ENCODE data around the gene ZNF232. TPM values are rescaled to one million over a fixed set of nuclear protein-coding genes. Genes with fewer than 3 reads are reported as not detected.
"Not testable (repeated sequence)": the region's sequence is repeated elsewhere in the genome, so short reads cannot be mapped to it uniquely, and the experiment has no call there.

Gene ZNF232
- total and polyA plus RNA-seq, 4 donors: 8.7 to 29.5 (median 14.5) TPM

DNA sequence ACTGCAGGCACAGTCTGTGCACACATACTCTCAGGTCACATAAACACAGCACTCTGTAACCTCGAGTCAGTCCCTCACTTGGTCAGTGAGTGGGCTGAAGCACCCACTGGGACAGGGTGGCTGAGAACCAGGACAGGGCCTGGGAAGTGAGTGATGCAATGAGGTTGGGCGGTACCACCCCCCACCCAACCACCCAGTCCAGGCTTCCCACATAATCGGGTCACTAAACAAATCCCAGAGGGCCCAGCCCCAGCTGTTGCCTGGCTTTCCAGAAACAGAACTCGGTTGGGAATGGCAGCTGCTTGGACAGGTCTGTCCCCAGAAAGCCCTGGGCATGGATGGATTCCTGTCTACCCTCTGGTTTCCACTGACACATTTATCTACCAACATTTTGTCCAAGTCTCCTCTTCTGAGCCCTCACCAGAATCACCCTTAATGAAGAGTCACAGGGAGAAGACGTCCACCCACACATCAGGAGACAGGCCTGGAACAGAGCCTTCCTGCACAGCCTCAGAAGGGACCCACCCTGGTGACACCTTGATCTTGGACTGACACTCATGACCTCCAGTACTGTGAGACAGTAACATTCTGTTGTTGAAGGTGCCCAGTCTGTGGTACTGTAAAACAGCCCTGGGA lies 12.6 kb upstream of the ZNF232 start:
- not testable (repeated sequence) for DNase-seq (ENCODE audit: low read depth in 4 of 6, low spot score in 6 of 6); H3K4me3 ChIP-seq (ENCODE audit: low read depth, low read length); H3K36me3 ChIP-seq (ENCODE audit: control insufficient read depth, insufficient read depth, low read length); H3K27ac ChIP-seq (ENCODE audit: low read depth, low read length); H3K9me3 ChIP-seq (ENCODE audit: control insufficient read depth, insufficient read depth, low read length)
- WGBS (ENCODE audit: insufficient coverage): 87% methylated on average over 4 of the region's 5 CpGs
- peaks cover 10% of the 10 kb centered on the region for H3K4me1 ChIP-seq (ENCODE audit: control insufficient read depth, insufficient read depth, low read length)
- peaks cover 13% of the 10 kb centered on the region for H3K27me3 ChIP-seq (ENCODE audit: control insufficient read depth, insufficient read depth, low read length)

GRCh38 chr17:5123343-5124124 lies 11.9 kb upstream of the ZNF232 start:
- peaks cover 10% of the 10 kb centered on the region for H3K4me1 ChIP-seq (ENCODE audit: control insufficient read depth, insufficient read depth, low read length)
- no peaks in the 10 kb centered on the region for H3K9me3 ChIP-seq (ENCODE audit: control insufficient read depth, insufficient read depth, low read length)
- H3K4me3 ChIP-seq (ENCODE audit: low read depth, low read length): no peak overlapping the region
- WGBS (ENCODE audit: insufficient coverage): 44% methylated on average over 39 of the region's 53 CpGs
- no peak overlapping the region for H3K27ac ChIP-seq (ENCODE audit: low read depth, low read length)
- H3K27me3 ChIP-seq (ENCODE audit: control insufficient read depth, insufficient read depth, low read length): peaks cover 13% of the 10 kb centered on the region
- DNase-seq (ENCODE audit: low read depth in 4 of 6, low spot score in 6 of 6): no peak
- no peaks in the 10 kb centered on the region for H3K36me3 ChIP-seq (ENCODE audit: control insufficient read depth, insufficient read depth, low read length)

DNA sequence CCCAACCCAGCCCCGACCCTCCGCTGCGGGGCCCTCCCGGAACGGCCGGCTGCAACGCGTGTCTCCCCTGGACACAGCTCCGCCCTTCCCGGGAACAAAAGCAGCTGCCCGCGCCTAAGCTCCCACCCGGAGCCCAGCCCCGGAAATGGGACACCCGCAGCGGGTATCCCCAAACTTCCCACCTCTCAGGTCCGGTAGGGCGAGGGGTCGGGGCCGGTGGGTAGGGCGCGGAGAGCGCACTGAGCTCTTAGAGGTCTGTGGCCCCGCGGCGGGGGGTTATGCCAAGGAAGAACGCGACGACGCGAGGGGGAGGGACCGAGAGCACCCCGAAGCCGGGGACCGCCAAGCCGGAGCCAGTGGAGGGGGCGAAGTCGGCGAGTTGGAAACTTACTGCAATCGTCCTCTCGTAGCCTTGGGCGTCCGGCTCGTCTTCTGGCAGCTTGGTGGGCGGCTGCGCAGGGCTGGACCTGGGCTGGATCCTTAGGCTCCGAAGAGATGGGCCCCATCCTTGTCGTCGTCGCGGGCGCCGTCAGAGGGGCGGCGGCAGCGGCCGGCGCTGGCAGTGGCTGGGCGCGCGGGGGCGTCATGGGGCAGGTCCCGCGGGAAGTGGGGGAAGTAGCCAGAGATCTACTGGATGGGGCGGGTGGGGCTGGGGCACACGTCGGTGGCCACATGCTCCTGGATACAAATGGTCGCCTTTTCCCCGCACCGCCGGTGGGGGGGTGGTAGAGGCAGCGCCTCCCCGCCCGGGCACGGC lies 11.1 kb upstream of the ZNF232 start:
- peak in 2 of 6 donors; percentile 15 to 54 for DNase-seq (ENCODE audit: low read depth in 4 of 6, low spot score in 6 of 6)

DNA sequence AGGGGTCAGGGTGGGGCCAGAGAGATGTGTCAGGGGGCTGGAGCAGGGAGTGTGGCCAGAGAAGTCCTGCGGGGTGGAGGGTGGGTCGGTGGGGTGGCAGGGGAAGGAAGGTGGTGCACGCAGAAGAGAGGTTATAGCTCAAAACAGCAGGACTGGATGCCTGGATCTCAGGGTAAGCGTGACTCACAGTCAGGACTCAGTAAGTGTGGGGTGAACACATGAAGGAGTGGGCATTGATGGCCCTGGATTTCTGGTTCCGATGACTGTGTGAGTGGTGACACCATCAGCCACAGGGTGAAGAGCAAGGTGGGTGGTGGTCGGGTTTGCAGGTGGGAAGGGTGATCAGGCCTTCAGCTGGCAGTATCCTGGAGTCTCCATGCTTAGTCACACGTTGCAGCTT lies 10.4 kb upstream of the ZNF232 start:
- peaks cover 24% of the 10 kb centered on the region for H3K27me3 ChIP-seq (ENCODE audit: control insufficient read depth, insufficient read depth, low read length)
- WGBS (ENCODE audit: insufficient coverage): 77% methylated on average over 7 of the region's 7 CpGs
- H3K4me1 ChIP-seq (ENCODE audit: control insufficient read depth, insufficient read depth, low read length): peaks cover 10% of the 10 kb centered on the region
- DNase-seq (ENCODE audit: low read depth in 4 of 6, low spot score in 6 of 6); H3K27ac ChIP-seq (ENCODE audit: low read depth, low read length); H3K36me3 ChIP-seq (ENCODE audit: control insufficient read depth, insufficient read depth, low read length); H3K4me3 ChIP-seq (ENCODE audit: low read depth, low read length); H3K9me3 ChIP-seq (ENCODE audit: control insufficient read depth, insufficient read depth, low read length): not testable (repeated sequence)

More for the DNA sequence above, 11.1 kb upstream of the ZNF232 start:
- no peak overlapping the region for H3K27ac ChIP-seq (ENCODE audit: low read depth, low read length)
- H3K27me3 ChIP-seq (ENCODE audit: control insufficient read depth, insufficient read depth, low read length): peaks cover 20% of the 10 kb centered on the region
- WGBS (ENCODE audit: insufficient coverage): under 1% methylated on average over 69 of the region's 75 CpGs
- peak overlapping the region; percentile 65 for H3K4me3 ChIP-seq (ENCODE audit: low read depth, low read length)
- H3K4me1 ChIP-seq (ENCODE audit: control insufficient read depth, insufficient read depth, low read length): peaks cover 10% of the 10 kb centered on the region
- no peaks in the 10 kb centered on the region for H3K36me3 ChIP-seq (ENCODE audit: control insufficient read depth, insufficient read depth, low read length)
- no peaks in the 10 kb centered on the region for H3K9me3 ChIP-seq (ENCODE audit: control insufficient read depth, insufficient read depth, low read length)

DNA sequence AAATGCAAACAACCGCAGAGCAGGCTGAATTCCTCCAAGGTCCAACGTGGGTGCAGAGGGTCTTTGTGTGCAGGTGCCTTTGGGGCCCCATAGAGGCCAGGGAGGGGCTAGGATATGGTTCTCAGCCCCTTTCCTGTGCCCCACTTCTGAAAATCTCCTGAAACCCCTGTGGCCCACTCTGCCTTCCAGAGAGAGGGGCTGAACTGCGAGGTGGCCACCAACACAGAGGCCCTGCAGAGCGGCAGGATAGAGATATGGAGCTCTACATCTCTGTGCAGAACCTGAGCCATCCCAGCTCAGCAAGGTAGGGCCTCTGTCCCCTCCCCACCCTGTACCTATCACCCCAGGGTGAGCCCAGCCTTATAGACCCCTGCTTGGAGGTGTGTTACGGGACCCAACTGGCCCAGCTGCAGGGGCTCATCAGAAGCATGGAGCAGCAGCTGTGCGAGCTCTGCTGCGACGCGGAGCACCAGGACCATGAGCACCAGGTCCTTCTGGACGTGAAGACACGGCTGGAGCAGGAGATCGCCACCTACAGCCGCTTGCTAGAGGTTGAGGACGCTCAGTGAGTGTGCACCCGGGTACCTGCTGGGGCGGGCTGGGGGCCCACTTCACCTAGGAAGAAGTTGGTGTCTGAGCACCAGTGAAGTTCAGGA lies 9.6 kb upstream of the ZNF232 start:
- Histone ChIP-seq H3K27ac (ENCODE audit: low read depth, low read length) (no peak overlapping the region), H3K4me3 (ENCODE audit: low read depth, low read length) (no peak overlapping the region), H3K4me1 (ENCODE audit: control insufficient read depth, insufficient read depth, low read length) (peaks cover 13% of the 10 kb centered on the region), H3K36me3 (ENCODE audit: control insufficient read depth, insufficient read depth, low read length) (no peaks in the 10 kb centered on the region), H3K27me3 (ENCODE audit: control insufficient read depth, insufficient read depth, low read length) (peaks cover 32% of the 10 kb centered on the region), H3K9me3 (ENCODE audit: control insufficient read depth, insufficient read depth, low read length) (no peaks in the 10 kb centered on the region)
- WGBS (ENCODE audit: insufficient coverage): 93% methylated on average over 14 of the region's 16 CpGs
- DNase-seq (ENCODE audit: low read depth in 4 of 6, low spot score in 6 of 6): no peak

- not testable (repeated sequence) for H3K4me3 ChIP-seq (ENCODE audit: low read depth, low read length); DNase-seq (ENCODE audit: low read depth in 4 of 6, low spot score in 6 of 6); H3K36me3 ChIP-seq (ENCODE audit: control insufficient read depth, insufficient read depth, low read length); H3K9me3 ChIP-seq (ENCODE audit: control insufficient read depth, insufficient read depth, low read length); H3K27ac ChIP-seq (ENCODE audit: low read depth, low read length)
- peaks cover 39% of the 10 kb centered on the region for H3K27me3 ChIP-seq (ENCODE audit: control insufficient read depth, insufficient read depth, low read length)
- H3K4me1 ChIP-seq (ENCODE audit: control insufficient read depth, insufficient read depth, low read length): peaks cover 20% of the 10 kb centered on the region
- 96% methylated on average over 6 of the region's 6 CpGs for WGBS (ENCODE audit: insufficient coverage)
These were observed 8.9 kb upstream of the ZNF232 start for GRCh38 chr17:5120436-5121185.

DNA sequence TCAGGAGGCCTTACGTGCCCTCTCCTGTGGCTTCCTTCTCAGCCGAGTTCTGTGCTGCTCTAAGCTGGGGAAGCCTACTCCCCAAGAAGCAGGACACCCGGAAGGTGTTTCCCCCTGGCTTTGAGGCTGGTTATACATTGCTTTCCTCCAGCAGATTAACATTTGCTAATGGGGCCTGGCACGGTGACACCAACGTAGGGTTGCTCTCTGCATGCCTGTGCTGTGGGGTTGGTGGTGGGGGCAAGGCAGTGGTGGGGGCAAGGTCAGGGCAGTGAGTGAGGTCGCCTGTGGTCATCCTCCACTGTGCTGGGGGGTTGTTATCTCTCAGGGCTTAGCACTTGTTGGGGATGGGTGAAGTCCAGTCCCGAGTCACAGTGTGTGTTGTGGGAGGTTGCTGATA lies 8.4 kb upstream of the ZNF232 start:
- no peak for DNase-seq (ENCODE audit: low read depth in 4 of 6, low spot score in 6 of 6)
- Histone ChIP-seq H3K4me3 (ENCODE audit: low read depth, low read length) (no peak overlapping the region), H3K9me3 (ENCODE audit: control insufficient read depth, insufficient read depth, low read length) (no peaks in the 10 kb centered on the region), H3K36me3 (ENCODE audit: control insufficient read depth, insufficient read depth, low read length) (no peaks in the 10 kb centered on the region), H3K4me1 (ENCODE audit: control insufficient read depth, insufficient read depth, low read length) (peaks cover 20% of the 10 kb centered on the region), H3K27ac (ENCODE audit: low read depth, low read length) (no peak overlapping the region), H3K27me3 (ENCODE audit: control insufficient read depth, insufficient read depth, low read length) (peaks cover 45% of the 10 kb centered on the region)
- 88% methylated on average over 5 of the region's 7 CpGs for WGBS (ENCODE audit: insufficient coverage)

DNA sequence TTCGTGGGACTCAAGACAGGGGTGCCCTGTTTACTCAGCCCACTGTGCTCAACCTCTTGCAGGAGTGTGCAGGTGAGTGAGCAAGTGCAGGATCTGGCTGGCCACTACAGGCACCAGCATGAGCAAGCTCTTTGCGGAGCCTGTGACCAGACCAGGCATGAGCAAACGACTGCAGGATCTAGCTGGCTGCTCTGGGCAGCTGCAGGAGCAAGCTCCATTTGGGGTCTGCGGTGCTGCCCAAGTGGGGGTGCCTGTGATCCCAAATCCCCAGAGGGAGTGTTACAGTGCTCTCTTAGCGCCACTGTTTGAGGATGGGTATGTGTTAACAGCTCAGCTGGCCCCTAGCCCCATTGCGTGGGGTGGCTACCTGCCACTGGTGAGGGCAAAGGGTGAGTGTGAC lies 6.5 kb upstream of the ZNF232 start:
- 83% methylated on average over 5 of the region's 6 CpGs for WGBS (ENCODE audit: insufficient coverage)
- no peaks in the 10 kb centered on the region for H3K9me3 ChIP-seq (ENCODE audit: control insufficient read depth, insufficient read depth, low read length)
- H3K4me1 ChIP-seq (ENCODE audit: control insufficient read depth, insufficient read depth, low read length): peaks cover 18% of the 10 kb centered on the region
- H3K27me3 ChIP-seq (ENCODE audit: control insufficient read depth, insufficient read depth, low read length): peaks cover 42% of the 10 kb centered on the region
- DNase-seq (ENCODE audit: low read depth in 4 of 6, low spot score in 6 of 6): no peak
- no peaks in the 10 kb centered on the region for H3K36me3 ChIP-seq (ENCODE audit: control insufficient read depth, insufficient read depth, low read length)
- H3K4me3 ChIP-seq (ENCODE audit: low read depth, low read length): no peak overlapping the region
- no peak overlapping the region for H3K27ac ChIP-seq (ENCODE audit: low read depth, low read length)
